Uterus (tissue), 2 donors: ENCODE measurements around the gene HEATR5A.

Source experiments
- POLR2A ChIP-seq, 2 donors: fragments of 450-650 bp; IDR thresholded peaks; one replicate each; pipeline ENCODE4 v1.6.1; 2016; ENCODE audit warnings: antibody characterized with exemption in 2 of 2, mild to moderate bottlenecking in 1 of 2, moderate library complexity in 1 of 2
- TF ChIP-seq, protein P1 (sequence below), 4 experiments: fragments of 200-600 bp in 2 of 4; fragments of 450-650 bp in 2 of 4; sonication (generic) in 2 of 4; IDR thresholded peaks; one replicate each; pipeline ENCODE4 v1.5.1; 2016 to 2019; ENCODE audit warnings: antibody characterized with exemption in 4 of 4, mild to moderate bottlenecking in 2 of 4, moderate library complexity in 1 of 4

DNA sequence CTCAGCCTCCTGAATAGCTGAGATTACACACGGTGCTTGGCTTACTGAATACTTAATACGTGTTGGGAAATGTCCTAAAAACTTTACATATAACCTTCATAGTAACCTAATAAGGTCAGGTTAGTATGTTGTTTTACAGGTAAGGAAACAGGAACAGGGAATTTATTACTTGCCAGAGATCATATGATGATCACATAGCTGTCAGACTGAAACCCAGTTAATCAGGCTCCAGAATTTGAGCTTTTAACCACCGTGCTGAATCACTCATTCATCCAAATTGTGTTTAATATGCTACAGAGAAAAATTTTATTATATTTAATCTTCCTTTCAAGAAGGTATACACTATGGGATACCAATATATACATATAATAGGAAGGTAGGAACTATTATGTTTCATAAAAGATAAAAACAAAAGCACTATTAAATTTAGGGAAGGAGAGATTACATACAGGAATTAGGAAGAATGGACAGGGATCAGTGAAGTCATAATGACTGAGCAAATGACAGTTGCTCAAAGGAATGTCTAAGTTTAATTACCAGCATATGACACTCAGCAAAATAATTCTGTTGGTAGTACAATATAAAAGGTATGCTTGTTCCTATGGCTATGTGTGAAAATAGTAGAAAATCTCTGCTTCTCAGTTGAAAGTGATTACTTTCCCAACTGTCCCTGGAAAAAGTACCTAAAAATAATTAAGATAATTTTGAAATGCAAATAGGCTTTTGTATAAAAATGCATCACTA is 59.3 kb downstream of the HEATR5A start:
- no peak for TF ChIP-seq POLR2A (IDR thresholded peaks at IDR 0.05)
- TF ChIP-seq, protein P1, sequence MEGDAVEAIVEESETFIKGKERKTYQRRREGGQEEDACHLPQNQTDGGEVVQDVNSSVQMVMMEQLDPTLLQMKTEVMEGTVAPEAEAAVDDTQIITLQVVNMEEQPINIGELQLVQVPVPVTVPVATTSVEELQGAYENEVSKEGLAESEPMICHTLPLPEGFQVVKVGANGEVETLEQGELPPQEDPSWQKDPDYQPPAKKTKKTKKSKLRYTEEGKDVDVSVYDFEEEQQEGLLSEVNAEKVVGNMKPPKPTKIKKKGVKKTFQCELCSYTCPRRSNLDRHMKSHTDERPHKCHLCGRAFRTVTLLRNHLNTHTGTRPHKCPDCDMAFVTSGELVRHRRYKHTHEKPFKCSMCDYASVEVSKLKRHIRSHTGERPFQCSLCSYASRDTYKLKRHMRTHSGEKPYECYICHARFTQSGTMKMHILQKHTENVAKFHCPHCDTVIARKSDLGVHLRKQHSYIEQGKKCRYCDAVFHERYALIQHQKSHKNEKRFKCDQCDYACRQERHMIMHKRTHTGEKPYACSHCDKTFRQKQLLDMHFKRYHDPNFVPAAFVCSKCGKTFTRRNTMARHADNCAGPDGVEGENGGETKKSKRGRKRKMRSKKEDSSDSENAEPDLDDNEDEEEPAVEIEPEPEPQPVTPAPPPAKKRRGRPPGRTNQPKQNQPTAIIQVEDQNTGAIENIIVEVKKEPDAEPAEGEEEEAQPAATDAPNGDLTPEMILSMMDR (IDR thresholded peaks at IDR 0.05) = no peak
